Psoas muscle (tissue), 8 donors: ENCODE results near the gene A4GALT. TPM values are rescaled to one million over a fixed set of nuclear protein-coding genes. Genes with fewer than 3 reads are reported as not detected.
A peak's percentile ranks its signal among the peaks of the same experiment; 100 is the strongest.

ENCODE experiments used
- ATAC-seq, 4 donors: fragments of 200-7000 bp; cut with Tn5 transposase; one replicate each; pipeline ENCODE4 v1.9.1; 2020; ENCODE audit warnings: moderate library complexity in 3 of 4, mild to moderate bottlenecking in 2 of 4
- DNase-seq, 2 donors: peaks; one replicate each; pipeline ENCODE4 v3.0.0-alpha.2; 2020
- H3K27ac ChIP-seq: fragments of 200-600 bp; one replicate; pipeline ENCODE4 v1.8.0; 2022
- H3K27me3 ChIP-seq, 3 donors: fragments of 200-600 bp in 1 of 3; one replicate each; pipeline versions ENCODE4 v1.6.1 to v1.8.0; 2013 to 2022; ENCODE audit warnings: low read length in 2 of 3, mild to moderate bottlenecking in 2 of 3, moderate library complexity in 1 of 3; ENCODE audit not compliant: insufficient read depth in 3 of 3
- H3K36me3 ChIP-seq, 2 donors: fragments of 200-600 bp in 1 of 2; one replicate each; pipeline versions ENCODE4 v1.6.1 to v1.8.0; 2013 to 2022; ENCODE audit warnings: low read depth in 1 of 2, mild to moderate bottlenecking in 1 of 2, moderate library complexity in 1 of 2; ENCODE audit not compliant: insufficient read depth in 1 of 2
- H3K4me1 ChIP-seq: fragments of 200-600 bp; one replicate; pipeline ENCODE4 v1.8.0; 2022
- H3K4me3 ChIP-seq: fragments of 200-600 bp; one replicate; pipeline ENCODE4 v1.8.0; 2022; ENCODE audit warnings: mild to moderate bottlenecking
- H3K9me3 ChIP-seq: fragments of 200-600 bp; one replicate; pipeline ENCODE4 v1.8.0; 2022
- WGBS, 3 donors: extraction: QIAGEN DNeasy Blood & Tissue Kit; methylation state at CpG; one replicate each; pipeline versions ENCODE4 v1.1.6 to v1.1.7; 2013; 5-methylcytosine and 5-hydroxymethylcytosine counted together
- intact Hi-C, 2 donors: fragments of 100-400 bp; cut with DNase I; formaldehyde crosslinking; loops; one replicate each; pipeline versions ENCODE4 v1.11.0 to v1.14.2; 2022
- polyA plus RNA-seq, 3 donors: library from polyadenylated mRNA; stranded (reverse); fragments of 200-250 nt; gene quantifications; one replicate each; pipeline ENCODE4 v1.2.3, GENCODE V29; 2013
- total RNA-seq, 4 donors: library from RNA; stranded (reverse); fragmentation: NEBNext Ultra II Directional in 2 of 4; extraction: Animal tissue kit (Norgen Biotek cat#: 25700) in 2 of 4; gene quantifications; one replicate each; pipeline versions ENCODE4 v1.2.1 to v1.2.4, GENCODE V29; 2021 to 2023
- TF ChIP-seq, protein P1 (sequence below): fragments of 200-600 bp; IDR thresholded peaks from one replicate; pipeline ENCODE4 v1.8.0; 2022; ENCODE audit warnings: antibody characterized with exemption
- donor health status: healthy with polysubstance abuse.
- donor health status: DM: no; HTN: no; CAD: no; lungs with moderate emphysema.
- donor health status: Bipolar disorder and iron deficiency.
- donor health status: healthy.
- donor health status: DM: yes; HTN: yes; CAD: no.
- donor health status: DM: no; HTN: no; CAD: no.
- donor health status: DM: no; HTN: no; CAD: no.
- donor health status: DM: yes; HTN: yes; CAD: no.

Gene A4GALT
- total and polyA plus RNA-seq, 7 donors = 6.5 to 28.8 (median 15.2) TPM

GRCh38 chr22:42711281-42711731 is 9.4 kb downstream of the A4GALT start:
- Histone ChIP-seq H3K27me3 (no peaks in the 10 kb centered on the region), H3K9me3 (no peaks in the 10 kb centered on the region), H3K4me3 (no peak overlapping the region), H3K4me1 (peaks cover 4% of the 10 kb centered on the region), H3K27ac (no peak overlapping the region), H3K36me3 (no peaks in the 10 kb centered on the region)
- ATAC-seq = no peak
- intact Hi-C loops = loop anchor here in 1 of 2 donors (5.0 kb wide), 1 partner anchor 111 kb away; no protein-coding TSS in a partner anchor
- DNase-seq = no peak
- WGBS, 3 donors = 89 to 97% (median 89%) methylated on average over 3 of the region's 3 CpGs
- TF ChIP-seq, protein P1, sequence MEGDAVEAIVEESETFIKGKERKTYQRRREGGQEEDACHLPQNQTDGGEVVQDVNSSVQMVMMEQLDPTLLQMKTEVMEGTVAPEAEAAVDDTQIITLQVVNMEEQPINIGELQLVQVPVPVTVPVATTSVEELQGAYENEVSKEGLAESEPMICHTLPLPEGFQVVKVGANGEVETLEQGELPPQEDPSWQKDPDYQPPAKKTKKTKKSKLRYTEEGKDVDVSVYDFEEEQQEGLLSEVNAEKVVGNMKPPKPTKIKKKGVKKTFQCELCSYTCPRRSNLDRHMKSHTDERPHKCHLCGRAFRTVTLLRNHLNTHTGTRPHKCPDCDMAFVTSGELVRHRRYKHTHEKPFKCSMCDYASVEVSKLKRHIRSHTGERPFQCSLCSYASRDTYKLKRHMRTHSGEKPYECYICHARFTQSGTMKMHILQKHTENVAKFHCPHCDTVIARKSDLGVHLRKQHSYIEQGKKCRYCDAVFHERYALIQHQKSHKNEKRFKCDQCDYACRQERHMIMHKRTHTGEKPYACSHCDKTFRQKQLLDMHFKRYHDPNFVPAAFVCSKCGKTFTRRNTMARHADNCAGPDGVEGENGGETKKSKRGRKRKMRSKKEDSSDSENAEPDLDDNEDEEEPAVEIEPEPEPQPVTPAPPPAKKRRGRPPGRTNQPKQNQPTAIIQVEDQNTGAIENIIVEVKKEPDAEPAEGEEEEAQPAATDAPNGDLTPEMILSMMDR = no peak

GRCh38 chr22:42708417-42708816 is 12.3 kb downstream of the A4GALT start:
- ATAC-seq (no peak), DNase-seq (no peak)
- TF ChIP-seq, protein P1 = no peak
- WGBS, 3 donors = 52 to 71% (median 69%) methylated on average over 3 of the region's 3 CpGs
- no peaks in the 10 kb centered on the region for H3K9me3 ChIP-seq
- H3K27me3 ChIP-seq = no peaks in the 10 kb centered on the region
- H3K36me3 ChIP-seq = no peaks in the 10 kb centered on the region
- no peak overlapping the region for H3K4me3 ChIP-seq
- intact Hi-C loops = no loop called here
- H3K27ac ChIP-seq = no peak overlapping the region
- peaks cover 4% of the 10 kb centered on the region for H3K4me1 ChIP-seq

DNA sequence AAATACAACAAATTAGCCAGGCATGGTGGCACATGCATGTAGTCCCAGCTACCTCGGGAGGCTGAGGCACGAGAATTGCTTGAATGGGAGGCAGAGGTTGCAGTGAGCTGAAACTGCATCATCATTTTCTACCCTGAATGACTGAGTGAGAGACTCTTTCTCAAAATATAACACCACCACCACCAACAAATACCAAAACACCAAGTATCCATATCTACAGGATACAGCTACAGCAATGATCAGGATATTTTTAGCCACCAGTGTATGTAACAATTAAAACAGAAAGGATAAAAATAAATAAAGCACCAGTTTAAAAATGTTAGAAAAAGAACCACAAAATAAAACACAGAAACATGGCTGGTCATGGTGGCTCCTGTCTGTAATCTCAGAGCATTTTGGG is 13.2 kb downstream of the A4GALT start:
- Histone ChIP-seq H3K4me3 (no peak overlapping the region), H3K36me3 (no peaks in the 10 kb centered on the region), H3K9me3 (no peaks in the 10 kb centered on the region), H3K4me1 (peaks cover 4% of the 10 kb centered on the region), H3K27me3 (no peaks in the 10 kb centered on the region), H3K27ac (no peak overlapping the region)
- TF ChIP-seq, protein P1 = no peak
- WGBS, 3 donors = 75 to 84% (median 76%) methylated on average over 2 of the region's 2 CpGs
- DNase-seq = no peak
- no peak for ATAC-seq
- intact Hi-C loops = no loop called here

- DNase-seq (no peak), ATAC-seq (no peak)
- no peak overlapping the region for H3K4me3 ChIP-seq
- peaks cover 11% of the 10 kb centered on the region for H3K4me1 ChIP-seq
- H3K27ac ChIP-seq = no peak overlapping the region
- H3K9me3 ChIP-seq = no peaks in the 10 kb centered on the region
- intact Hi-C loops = loop anchor here (5.0 kb wide), 1 partner anchor 43 kb away; no protein-coding TSS in a partner anchor
- H3K36me3 ChIP-seq = no peaks in the 10 kb centered on the region
- 82 to 89% (median 85%) methylated on average over 4 of the region's 4 CpGs for WGBS, 3 donors
- H3K27me3 ChIP-seq = no peaks in the 10 kb centered on the region
- TF ChIP-seq, protein P1 = no peak
These were observed 15.8 kb downstream of the A4GALT start for GRCh38 chr22:42704896-42705295.

- WGBS, 3 donors = 93 to 95% (median 94%) methylated on average over 13 of the region's 13 CpGs
- Histone ChIP-seq H3K36me3 (no peaks in the 10 kb centered on the region), H3K4me1 (peaks cover 34% of the 10 kb centered on the region), H3K4me3 (no peak overlapping the region), H3K27ac (no peak overlapping the region), H3K27me3 (no peaks in the 10 kb centered on the region), H3K9me3 (no peaks in the 10 kb centered on the region)
- intact Hi-C loops = loop anchor here (5.0 kb wide), 1 partner anchor 40 kb away; no protein-coding TSS in a partner anchor
- ATAC-seq (no peak), DNase-seq (peak in 1 of 2 donors; percentile 34)
- TF ChIP-seq, protein P1 = no peak
These were observed 18.0 kb downstream of the A4GALT start for GRCh38 chr22:42702675-42703074.
